ENCODE results near the gene RCAN1.

DNA sequence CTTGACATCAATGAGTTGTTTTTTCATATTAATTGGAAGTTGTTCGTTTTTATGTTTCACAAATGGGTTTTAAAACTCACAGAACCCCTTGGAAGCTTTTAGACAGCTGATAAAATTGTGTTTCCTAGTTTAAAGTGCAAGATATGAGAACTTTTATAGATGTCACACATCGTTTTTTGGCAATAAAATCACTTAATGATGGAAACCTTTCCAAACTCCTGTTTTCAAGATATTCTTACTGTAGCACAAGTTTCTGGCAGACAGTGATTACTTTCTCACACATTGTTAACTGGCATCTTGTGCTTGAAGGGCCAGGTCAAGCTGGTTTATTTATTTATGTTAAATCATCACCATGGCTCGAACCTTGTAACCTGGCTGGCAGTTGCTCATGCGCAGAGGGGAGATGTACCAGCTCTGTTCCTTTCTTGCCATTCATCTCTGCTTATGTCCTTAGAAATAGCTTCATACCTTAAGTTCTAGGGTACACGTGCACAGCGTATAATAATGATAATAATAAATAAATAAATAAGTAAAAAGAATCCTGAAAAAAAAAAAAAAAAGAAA is 10.2 kb upstream of the RCAN1 start:
- TF ChIP-seq, protein P1, sequence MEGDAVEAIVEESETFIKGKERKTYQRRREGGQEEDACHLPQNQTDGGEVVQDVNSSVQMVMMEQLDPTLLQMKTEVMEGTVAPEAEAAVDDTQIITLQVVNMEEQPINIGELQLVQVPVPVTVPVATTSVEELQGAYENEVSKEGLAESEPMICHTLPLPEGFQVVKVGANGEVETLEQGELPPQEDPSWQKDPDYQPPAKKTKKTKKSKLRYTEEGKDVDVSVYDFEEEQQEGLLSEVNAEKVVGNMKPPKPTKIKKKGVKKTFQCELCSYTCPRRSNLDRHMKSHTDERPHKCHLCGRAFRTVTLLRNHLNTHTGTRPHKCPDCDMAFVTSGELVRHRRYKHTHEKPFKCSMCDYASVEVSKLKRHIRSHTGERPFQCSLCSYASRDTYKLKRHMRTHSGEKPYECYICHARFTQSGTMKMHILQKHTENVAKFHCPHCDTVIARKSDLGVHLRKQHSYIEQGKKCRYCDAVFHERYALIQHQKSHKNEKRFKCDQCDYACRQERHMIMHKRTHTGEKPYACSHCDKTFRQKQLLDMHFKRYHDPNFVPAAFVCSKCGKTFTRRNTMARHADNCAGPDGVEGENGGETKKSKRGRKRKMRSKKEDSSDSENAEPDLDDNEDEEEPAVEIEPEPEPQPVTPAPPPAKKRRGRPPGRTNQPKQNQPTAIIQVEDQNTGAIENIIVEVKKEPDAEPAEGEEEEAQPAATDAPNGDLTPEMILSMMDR (IDR thresholded peaks at IDR 0.05): no peak
- TF ChIP-seq POLR2A (IDR thresholded peaks at IDR 0.05): no peak
